Smooth muscle cell (in vitro differentiated cells): ENCODE results near the gene MCU. TPM values are rescaled to one million over a fixed set of nuclear protein-coding genes. Genes with fewer than 3 reads are reported as not detected.

Source experiments
- DNase-seq: peaks from one replicate; lab custom pipeline; 2025; ENCODE audit not compliant: unreplicated experiment; lab: John Stamatoyannopoulos, UW
- H2AFZ ChIP-seq: fragments of 200-600 bp; sonication (generic); 2 replicates; pipeline ENCODE4 v1.6.0; 2016; ENCODE audit warnings: antibody characterized with exemption, low read depth, mild to moderate bottlenecking
- H3F3A ChIP-seq: fragments of 200-600 bp; sonication (generic); 2 replicates; pipeline ENCODE4 v1.6.0; 2017; ENCODE audit warnings: antibody characterized with exemption, low read depth
- H3K27ac ChIP-seq: fragments of 200-600 bp; sonication (generic); 2 replicates; pipeline ENCODE4 v1.5.1; 2016; ENCODE audit warnings: low read depth, mild to moderate bottlenecking
- H3K27me3 ChIP-seq: fragments of 200-600 bp; sonication (generic); 2 replicates; pipeline ENCODE4 v1.6.1; 2016; ENCODE audit warnings: low read depth, mild to moderate bottlenecking
- H3K36me3 ChIP-seq: fragments of 200-600 bp; sonication (generic); 2 replicates; pipeline ENCODE4 v1.5.1; 2016; ENCODE audit warnings: low read depth
- H3K4me1 ChIP-seq: fragments of 200-600 bp; sonication (generic); 2 replicates; pipeline ENCODE4 v1.5.1; 2016; ENCODE audit warnings: low read depth
- H3K4me2 ChIP-seq: fragments of 200-600 bp; sonication (generic); 2 replicates; pipeline ENCODE4 v1.6.0; 2016; ENCODE audit warnings: mild to moderate bottlenecking
- H3K4me3 ChIP-seq: fragments of 200-600 bp; sonication (generic); 2 replicates; pipeline ENCODE4 v1.5.1; 2016; ENCODE audit warnings: mild to moderate bottlenecking
- H3K79me2 ChIP-seq: fragments of 200-600 bp; sonication (generic); 2 replicates; pipeline ENCODE4 v1.6.0; 2016; ENCODE audit warnings: low read depth, mild to moderate bottlenecking
- H3K9ac ChIP-seq: fragments of 200-600 bp; sonication (generic); 2 replicates; pipeline ENCODE4 v1.6.0; 2016; ENCODE audit warnings: low read depth
- H3K9me3 ChIP-seq: fragments of 200-600 bp; sonication (generic); replicated peaks from 2 replicates; pipeline ENCODE4 v1.5.1; 2016; ENCODE audit warnings: low read depth
- H4K20me1 ChIP-seq: fragments of 200-600 bp; sonication (generic); 2 replicates; pipeline ENCODE4 v1.6.0; 2016; ENCODE audit warnings: low read depth
- CTCF ChIP-seq: fragments of 200-600 bp; sonication (generic); IDR thresholded peaks from 2 replicates; pipeline ENCODE4 v1.5.1; 2017; ENCODE audit warnings: borderline replicate concordance, mild to moderate bottlenecking, antibody characterized with exemption; ENCODE audit not compliant: insufficient read depth, poor library complexity, severe bottlenecking
- WGBS: methylation state at CpG from one replicate; pipeline ENCODE4 v1.1.7; 2016; ENCODE audit warnings: low lambda C conversion rate; 5-methylcytosine and 5-hydroxymethylcytosine counted together
- polyA plus RNA-seq: library from polyadenylated mRNA; unstranded; fragments of >200 nt; fragmentation: Nextera tagmentation; extraction: Ambion mirVana; gene quantifications from 2 replicates; pipeline ENCODE4 v1.2.1, GENCODE V29; 2016
- total RNA-seq: library from RNA; depleted of rRNA; stranded (reverse); fragments of >200 nt; gene quantifications from 2 replicates; pipeline ENCODE4 v1.2.3, GENCODE V29; 2014

Gene MCU
- total and polyA plus RNA-seq, 2 experiments from 2014 or later: 15.4 to 30.4 TPM

GRCh38 chr10:72720814-72721660 lies 29.1 kb downstream of the MCU start:
- Histone ChIP-seq H3K9me3 (no peaks in the 10 kb centered on the region), H3K36me3 (no peaks in the 10 kb centered on the region), H3K4me2 (no peak overlapping the region), H3K4me3 (no peak overlapping the region), H4K20me1 (peaks cover under 1% of the 10 kb centered on the region), H3K9ac (no peak overlapping the region), H3K4me1 (peaks cover 15% of the 10 kb centered on the region), H3K27ac (no peak overlapping the region), H2AFZ (no peak overlapping the region), H3K27me3 (no peaks in the 10 kb centered on the region), H3K79me2 (peaks cover 3% of the 10 kb centered on the region), H3F3A (no peaks in the 10 kb centered on the region)
- no peak for DNase-seq
- no peak for TF ChIP-seq CTCF
- 86% methylated on average over 4 of the region's 4 CpGs for WGBS

GRCh38 chr10:72727130-72727529 lies 35.2 kb downstream of the MCU start:
- Histone ChIP-seq H3K4me3 (no peak overlapping the region), H3F3A (peaks cover 4% of the 10 kb centered on the region), H3K27me3 (no peaks in the 10 kb centered on the region), H3K9ac (no peak overlapping the region), H3K4me1 (peaks cover 14% of the 10 kb centered on the region), H4K20me1 (peaks cover 34% of the 10 kb centered on the region), H3K79me2 (peaks cover 3% of the 10 kb centered on the region), H3K9me3 (no peaks in the 10 kb centered on the region), H2AFZ (no peak overlapping the region), H3K36me3 (no peaks in the 10 kb centered on the region), H3K4me2 (peak overlapping the region; percentile 42), H3K27ac (peak overlapping the region; percentile 20)
- 11% methylated on average over 2 of the region's 2 CpGs for WGBS
- DNase-seq: no peak
- no peak for TF ChIP-seq CTCF

- no peaks in the 10 kb centered on the region for H3K36me3 ChIP-seq
- no peak overlapping the region for H3K4me3 ChIP-seq
- H2AFZ ChIP-seq: no peak overlapping the region
- no peak overlapping the region for H3K9ac ChIP-seq
- peaks cover 14% of the 10 kb centered on the region for H3K4me1 ChIP-seq
- H3K27me3 ChIP-seq: no peaks in the 10 kb centered on the region
- TF ChIP-seq CTCF: no peak
- H4K20me1 ChIP-seq: peaks cover 34% of the 10 kb centered on the region
- H3K27ac ChIP-seq: no peak overlapping the region
- peak overlapping the region; percentile 22 for H3K4me2 ChIP-seq
- no peak for DNase-seq
- H3F3A ChIP-seq: peaks cover 4% of the 10 kb centered on the region
- no peaks in the 10 kb centered on the region for H3K9me3 ChIP-seq
- WGBS: 67% methylated on average over 2 of the region's 2 CpGs
- peaks cover 3% of the 10 kb centered on the region for H3K79me2 ChIP-seq
Observed at GRCh38 chr10:72728462-72728861, 36.5 kb downstream of the MCU start.

GRCh38 chr10:72729528-72729927 lies 37.6 kb downstream of the MCU start:
- DNase-seq: no peak
- H3K9ac ChIP-seq: no peak overlapping the region
- H3K4me2 ChIP-seq: no peak overlapping the region
- no peak for TF ChIP-seq CTCF
- peaks cover 4% of the 10 kb centered on the region for H3F3A ChIP-seq
- peaks cover 14% of the 10 kb centered on the region for H3K4me1 ChIP-seq
- no peak overlapping the region for H3K27ac ChIP-seq
- no peak overlapping the region for H3K4me3 ChIP-seq
- WGBS: 48% methylated on average over 3 of the region's 3 CpGs
- no peaks in the 10 kb centered on the region for H3K36me3 ChIP-seq
- peaks cover 7% of the 10 kb centered on the region for H3K79me2 ChIP-seq
- no peak overlapping the region for H2AFZ ChIP-seq
- no peaks in the 10 kb centered on the region for H3K27me3 ChIP-seq
- H3K9me3 ChIP-seq: no peaks in the 10 kb centered on the region
- H4K20me1 ChIP-seq: peaks cover 37% of the 10 kb centered on the region
